DOHH2 (cell line): ENCODE results near the gene LTA.
A peak's percentile ranks its signal among the peaks of the same experiment; 100 is the strongest.

Experiments
- H3F3A ChIP-seq: fragments of 200-600 bp; sonication (generic), shearing (Covaris generic); 2 replicates; pipeline ENCODE4 v1.6.0; 2016; ENCODE audit warnings: antibody characterized with exemption, mild to moderate bottlenecking; ENCODE audit not compliant: control insufficient read depth, insufficient read depth
- H3K27ac ChIP-seq: fragments of 200-600 bp; sonication (generic); 2 replicates; pipeline ENCODE4 v1.5.1; 2014; ENCODE audit warnings: low read depth, mild to moderate bottlenecking, low read length, moderate library complexity
- H3K27me3 ChIP-seq: fragments of 200-600 bp; sonication (generic); 2 replicates; pipeline ENCODE4 v1.6.1; 2014; ENCODE audit warnings: mild to moderate bottlenecking, low read length, mixed read lengths; ENCODE audit not compliant: control insufficient read depth
- H3K36me3 ChIP-seq: fragments of 200-600 bp; sonication (generic); 2 replicates; pipeline ENCODE4 v1.6.1; 2014; ENCODE audit warnings: mild to moderate bottlenecking, low read length, moderate library complexity, mixed read lengths; ENCODE audit not compliant: control insufficient read depth
- H3K4me1 ChIP-seq: fragments of 200-600 bp; sonication (generic); 2 replicates; pipeline ENCODE4 v1.6.1; 2014; ENCODE audit warnings: mild to moderate bottlenecking, low read length, mixed read lengths; ENCODE audit not compliant: control insufficient read depth
- H3K4me2 ChIP-seq: fragments of 200-600 bp; sonication (generic); 2 replicates; pipeline ENCODE4 v1.6.0; 2014; ENCODE audit warnings: mild to moderate bottlenecking, low read length, moderate library complexity
- H3K4me3 ChIP-seq: fragments of 200-600 bp; sonication (generic); 2 replicates; pipeline ENCODE4 v1.5.1; 2014; ENCODE audit warnings: mild to moderate bottlenecking, low read length, mixed read lengths
- H3K79me2 ChIP-seq: fragments of 200-600 bp; sonication (generic); 2 replicates; pipeline ENCODE4 v1.6.1; 2014; ENCODE audit warnings: mild to moderate bottlenecking, low read length, mixed read lengths; ENCODE audit not compliant: control insufficient read depth
- H3K9me2 ChIP-seq: fragments of 200-600 bp; sonication (generic); replicated peaks from 2 replicates; pipeline ENCODE4 v1.6.1; 2014; ENCODE audit warnings: mild to moderate bottlenecking, low read length, mixed read lengths; ENCODE audit not compliant: control insufficient read depth
- H3K9me3 ChIP-seq: fragments of 200-600 bp; sonication (generic); 2 replicates; pipeline ENCODE4 v1.6.1; 2014; ENCODE audit warnings: antibody characterized with exemption, low read length, mixed read lengths; ENCODE audit not compliant: control insufficient read depth, insufficient read depth
- H4K20me1 ChIP-seq: fragments of 200-600 bp; sonication (generic); 2 replicates; pipeline ENCODE4 v1.6.0; 2014; ENCODE audit warnings: low read depth, mild to moderate bottlenecking, antibody characterized with exemption, low read length, moderate library complexity; ENCODE audit not compliant: control insufficient read depth, insufficient read depth
- CTCF ChIP-seq: fragments of 200-600 bp; sonication (generic); IDR thresholded peaks from one replicate; pipeline ENCODE4 v1.5.1; 2014; ENCODE audit warnings: antibody characterized with exemption, mild to moderate bottlenecking, low read depth, low read length; ENCODE audit not compliant: poor library complexity, severe bottlenecking
- EZH2phosphoT487 ChIP-seq: fragments of 200-600 bp; sonication (generic); IDR thresholded peaks from 2 replicates; pipeline ENCODE4 v1.6.1; 2017; ENCODE audit warnings: borderline replicate concordance, mild to moderate bottlenecking, antibody characterized with exemption, low read length, moderate library complexity, mixed read lengths

Gene LTA

GRCh38 chr6:31609519-31610406 lies 37.7 kb downstream of the LTA start:
- H3K4me3 ChIP-seq: no peak overlapping the region
- H3K9me3 ChIP-seq: no peaks in the 10 kb centered on the region
- H4K20me1 ChIP-seq: no peaks in the 10 kb centered on the region
- no peak overlapping the region for H3K27ac ChIP-seq
- no peaks in the 10 kb centered on the region for H3K9me2 ChIP-seq
- H3F3A ChIP-seq: peaks cover 4% of the 10 kb centered on the region
- peaks cover 9% of the 10 kb centered on the region for H3K4me1 ChIP-seq
- TF ChIP-seq EZH2phosphoT487: no peak
- TF ChIP-seq CTCF: no peak
- H3K36me3 ChIP-seq: no peaks in the 10 kb centered on the region
- no peaks in the 10 kb centered on the region for H3K79me2 ChIP-seq
- H3K27me3 ChIP-seq: no peaks in the 10 kb centered on the region
- H3K4me2 ChIP-seq: no peak overlapping the region

GRCh38 chr6:31610968-31611367 lies 38.9 kb downstream of the LTA start:
- no peaks in the 10 kb centered on the region for H3K27me3 ChIP-seq
- peaks cover 10% of the 10 kb centered on the region for H3F3A ChIP-seq
- no peaks in the 10 kb centered on the region for H4K20me1 ChIP-seq
- no peak overlapping the region for H3K4me2 ChIP-seq
- H3K9me3 ChIP-seq: no peaks in the 10 kb centered on the region
- peaks cover 21% of the 10 kb centered on the region for H3K4me1 ChIP-seq
- H3K4me3 ChIP-seq: no peak overlapping the region
- TF ChIP-seq CTCF (no peak), EZH2phosphoT487 (no peak)
- H3K27ac ChIP-seq: no peak overlapping the region
- peaks cover 2% of the 10 kb centered on the region for H3K79me2 ChIP-seq
- H3K36me3 ChIP-seq: no peaks in the 10 kb centered on the region
- H3K9me2 ChIP-seq: no peaks in the 10 kb centered on the region

- Histone ChIP-seq H3K79me2 (peaks cover 9% of the 10 kb centered on the region), H3K27me3 (no peaks in the 10 kb centered on the region), H4K20me1 (no peaks in the 10 kb centered on the region), H3K9me2 (no peaks in the 10 kb centered on the region), H3K27ac (peak overlapping the region; percentile 71), H3K4me1 (peaks cover 34% of the 10 kb centered on the region), H3F3A (peaks cover 18% of the 10 kb centered on the region), H3K4me3 (no peak overlapping the region), H3K36me3 (no peaks in the 10 kb centered on the region), H3K9me3 (no peaks in the 10 kb centered on the region), H3K4me2 (peak overlapping the region; percentile 93)
- no peak for TF ChIP-seq CTCF
- TF ChIP-seq EZH2phosphoT487: no peak
Observed at GRCh38 chr6:31614075-31614619, 42.1 kb downstream of the LTA start.
